Suprapubic skin (tissue), 4 donors: ENCODE measurements around the gene IQCE.

Experiments used
- CTCF ChIP-seq, 2 donors: fragments of 200-600 bp in 1 of 2; fragments of 450-650 bp in 1 of 2; sonication (generic) in 1 of 2; IDR thresholded peaks; one replicate each; pipeline ENCODE4 v1.5.1; 2016 to 2019; ENCODE audit warnings: antibody characterized with exemption in 2 of 2, mild to moderate bottlenecking in 1 of 2, moderate library complexity in 1 of 2
- EP300 ChIP-seq: sonication (generic); formaldehyde crosslinking; IDR thresholded peaks from one replicate; pipeline ENCODE4 v1.6.1; 2017; ENCODE audit warnings: antibody characterized with exemption
- POLR2A ChIP-seq, 2 donors: fragments of 450-650 bp; IDR thresholded peaks; one replicate each; pipeline ENCODE4 v1.6.1; 2017; ENCODE audit warnings: antibody characterized with exemption in 2 of 2, mild to moderate bottlenecking in 2 of 2, moderate library complexity in 2 of 2
- POLR2AphosphoS5 ChIP-seq, 3 donors: sonication (generic); formaldehyde crosslinking; IDR thresholded peaks; one replicate each; pipeline ENCODE4 v1.6.1; 2017; ENCODE audit warnings: antibody characterized with exemption in 3 of 3

- no peak for TF ChIP-seq CTCF (IDR thresholded peaks at IDR 0.05)
- TF ChIP-seq POLR2AphosphoS5 (IDR thresholded peaks at IDR 0.05) = no peak
- no peak for TF ChIP-seq EP300
- TF ChIP-seq POLR2A (IDR thresholded peaks at IDR 0.05) = no peak
These were observed 52.1 kb downstream of the IQCE start for GRCh38 chr7:2610898-2611297.
